HL-60 (cell line): Measurements from ENCODE around the gene ARF4.

Experiments
- DNase-seq, 2 experiments: peaks; one replicate each; pipeline ENCODE4 v3.0.0-alpha.2; 2010 to 2020; ENCODE audit warnings: low read depth in 1 of 2, low spot score in 1 of 2
- H3K27ac ChIP-seq: fragments of 250-450 bp; sonication (Bioruptor Pico); replicated peaks from 2 replicates; pipeline ENCODE4 v1.5.1; 2020; ENCODE audit warnings: mild to moderate bottlenecking, moderate library complexity
- H3K27me3 ChIP-seq: fragments of 250-450 bp; sonication (Bioruptor Pico); 2 replicates; pipeline ENCODE4 v1.5.1; 2021; ENCODE audit warnings: mild to moderate bottlenecking, moderate library complexity; ENCODE audit not compliant: insufficient read depth, poor library complexity, severe bottlenecking
- H3K4me3 ChIP-seq: replicated peaks from 2 replicates; pipeline ENCODE4 v1.5.1; 2011; ENCODE audit warnings: mild to moderate bottlenecking, control low read depth, low read length; ENCODE audit not compliant: insufficient read depth
- GABPA ChIP-seq: IDR thresholded peaks from 2 replicates; pipeline ENCODE4 v1.6.1; 2012; ENCODE audit warnings: low read depth
- POLR2AphosphoS5 ChIP-seq: IDR thresholded peaks from 2 replicates; pipeline ENCODE4 v1.6.1; 2012; ENCODE audit warnings: low read depth
- SPI1 ChIP-seq: IDR thresholded peaks from 2 replicates; pipeline ENCODE4 v1.6.1; 2012; ENCODE audit warnings: low read depth, mild to moderate bottlenecking, borderline replicate concordance
- TF ChIP-seq, protein P1 (sequence below): IDR thresholded peaks from one replicate; pipeline ENCODE4 v1.5.1; 2011; ENCODE audit warnings: low read length, control low read depth, inconsistent platforms; ENCODE audit not compliant: insufficient read depth
- TF ChIP-seq, protein P2 (sequence below): IDR thresholded peaks from 2 replicates; pipeline ENCODE4 v1.6.1; 2012; ENCODE audit warnings: low read depth; ENCODE audit not compliant: insufficient replicate concordance

Gene ARF4

DNA sequence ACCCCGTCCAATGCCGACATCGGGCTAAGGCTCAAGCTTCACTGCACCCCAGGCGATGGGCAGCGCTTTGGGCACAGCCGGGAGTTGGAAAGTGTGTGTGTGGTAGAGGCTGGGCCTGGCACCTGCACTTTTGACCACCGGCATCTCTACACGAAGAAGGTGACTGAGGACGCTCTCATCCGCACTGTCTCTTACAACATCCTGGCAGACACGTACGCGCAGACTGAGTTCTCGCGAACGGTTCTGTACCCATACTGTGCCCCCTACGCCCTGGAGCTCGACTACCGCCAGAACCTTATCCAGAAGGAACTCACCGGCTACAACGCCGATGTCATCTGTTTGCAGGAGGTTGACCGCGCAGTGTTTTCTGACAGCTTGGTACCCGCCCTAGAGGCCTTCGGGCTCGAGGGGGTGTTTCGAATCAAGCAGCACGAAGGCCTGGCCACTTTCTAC, 40.0 kb downstream of the ARF4 start:
- peak overlapping the region; percentile 96 for H3K4me3 ChIP-seq
- H3K27ac ChIP-seq, result peak overlapping the region; percentile 95
- TF ChIP-seq POLR2AphosphoS5 (no peak; the same call in 1 of the 2 replicates), GABPA (no peak), SPI1 (no peak)
- TF ChIP-seq, protein P1, sequence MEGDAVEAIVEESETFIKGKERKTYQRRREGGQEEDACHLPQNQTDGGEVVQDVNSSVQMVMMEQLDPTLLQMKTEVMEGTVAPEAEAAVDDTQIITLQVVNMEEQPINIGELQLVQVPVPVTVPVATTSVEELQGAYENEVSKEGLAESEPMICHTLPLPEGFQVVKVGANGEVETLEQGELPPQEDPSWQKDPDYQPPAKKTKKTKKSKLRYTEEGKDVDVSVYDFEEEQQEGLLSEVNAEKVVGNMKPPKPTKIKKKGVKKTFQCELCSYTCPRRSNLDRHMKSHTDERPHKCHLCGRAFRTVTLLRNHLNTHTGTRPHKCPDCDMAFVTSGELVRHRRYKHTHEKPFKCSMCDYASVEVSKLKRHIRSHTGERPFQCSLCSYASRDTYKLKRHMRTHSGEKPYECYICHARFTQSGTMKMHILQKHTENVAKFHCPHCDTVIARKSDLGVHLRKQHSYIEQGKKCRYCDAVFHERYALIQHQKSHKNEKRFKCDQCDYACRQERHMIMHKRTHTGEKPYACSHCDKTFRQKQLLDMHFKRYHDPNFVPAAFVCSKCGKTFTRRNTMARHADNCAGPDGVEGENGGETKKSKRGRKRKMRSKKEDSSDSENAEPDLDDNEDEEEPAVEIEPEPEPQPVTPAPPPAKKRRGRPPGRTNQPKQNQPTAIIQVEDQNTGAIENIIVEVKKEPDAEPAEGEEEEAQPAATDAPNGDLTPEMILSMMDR, result no peak
- TF ChIP-seq, protein P2, sequence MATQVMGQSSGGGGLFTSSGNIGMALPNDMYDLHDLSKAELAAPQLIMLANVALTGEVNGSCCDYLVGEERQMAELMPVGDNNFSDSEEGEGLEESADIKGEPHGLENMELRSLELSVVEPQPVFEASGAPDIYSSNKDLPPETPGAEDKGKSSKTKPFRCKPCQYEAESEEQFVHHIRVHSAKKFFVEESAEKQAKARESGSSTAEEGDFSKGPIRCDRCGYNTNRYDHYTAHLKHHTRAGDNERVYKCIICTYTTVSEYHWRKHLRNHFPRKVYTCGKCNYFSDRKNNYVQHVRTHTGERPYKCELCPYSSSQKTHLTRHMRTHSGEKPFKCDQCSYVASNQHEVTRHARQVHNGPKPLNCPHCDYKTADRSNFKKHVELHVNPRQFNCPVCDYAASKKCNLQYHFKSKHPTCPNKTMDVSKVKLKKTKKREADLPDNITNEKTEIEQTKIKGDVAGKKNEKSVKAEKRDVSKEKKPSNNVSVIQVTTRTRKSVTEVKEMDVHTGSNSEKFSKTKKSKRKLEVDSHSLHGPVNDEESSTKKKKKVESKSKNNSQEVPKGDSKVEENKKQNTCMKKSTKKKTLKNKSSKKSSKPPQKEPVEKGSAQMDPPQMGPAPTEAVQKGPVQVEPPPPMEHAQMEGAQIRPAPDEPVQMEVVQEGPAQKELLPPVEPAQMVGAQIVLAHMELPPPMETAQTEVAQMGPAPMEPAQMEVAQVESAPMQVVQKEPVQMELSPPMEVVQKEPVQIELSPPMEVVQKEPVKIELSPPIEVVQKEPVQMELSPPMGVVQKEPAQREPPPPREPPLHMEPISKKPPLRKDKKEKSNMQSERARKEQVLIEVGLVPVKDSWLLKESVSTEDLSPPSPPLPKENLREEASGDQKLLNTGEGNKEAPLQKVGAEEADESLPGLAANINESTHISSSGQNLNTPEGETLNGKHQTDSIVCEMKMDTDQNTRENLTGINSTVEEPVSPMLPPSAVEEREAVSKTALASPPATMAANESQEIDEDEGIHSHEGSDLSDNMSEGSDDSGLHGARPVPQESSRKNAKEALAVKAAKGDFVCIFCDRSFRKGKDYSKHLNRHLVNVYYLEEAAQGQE, result no peak
- DNase-seq, result peak in 1 of 2 experiments; percentile 40
- no peaks in the 10 kb centered on the region for H3K27me3 ChIP-seq

DNA sequence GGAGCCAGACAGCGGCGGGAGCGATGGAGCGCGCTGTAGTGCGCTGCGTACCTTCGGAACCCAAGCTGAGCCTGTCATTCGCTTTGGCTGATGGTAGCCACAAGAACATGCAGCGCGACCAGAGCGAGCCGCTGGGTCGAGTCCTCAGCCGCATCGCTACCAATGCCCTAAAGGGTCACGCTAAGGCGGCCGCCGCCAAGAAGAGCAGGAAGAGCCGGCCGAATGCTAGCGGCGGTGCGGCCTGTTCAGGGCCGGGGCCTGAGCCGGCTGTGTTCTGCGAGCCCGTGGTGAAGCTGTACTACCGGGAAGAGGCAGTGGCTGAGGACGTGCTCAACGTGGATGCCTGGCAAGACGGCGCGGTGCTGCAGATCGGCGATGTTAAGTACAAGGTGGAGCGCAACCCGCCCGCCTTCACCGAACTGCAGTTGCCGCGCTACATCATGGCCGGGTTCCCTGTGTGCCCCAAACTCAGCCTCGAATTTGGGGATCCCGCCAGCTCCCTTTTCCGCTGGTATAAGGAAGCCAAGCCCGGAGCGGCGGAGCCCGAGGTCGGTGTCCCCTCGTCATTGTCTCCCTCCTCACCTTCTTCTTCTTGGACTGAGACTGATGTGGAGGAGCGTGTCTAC, 40.6 kb downstream of the ARF4 start:
- no peaks in the 10 kb centered on the region for H3K27me3 ChIP-seq
- TF ChIP-seq POLR2AphosphoS5 (no peak), SPI1 (no peak), GABPA (no peak)
- TF ChIP-seq, protein P2, result no peak
- TF ChIP-seq, protein P1, result no peak
- H3K27ac ChIP-seq, result peak overlapping the region; percentile 95
- peak overlapping the region; percentile 96 for H3K4me3 ChIP-seq
- peak in 1 of 2 experiments; percentile 25 for DNase-seq

DNA sequence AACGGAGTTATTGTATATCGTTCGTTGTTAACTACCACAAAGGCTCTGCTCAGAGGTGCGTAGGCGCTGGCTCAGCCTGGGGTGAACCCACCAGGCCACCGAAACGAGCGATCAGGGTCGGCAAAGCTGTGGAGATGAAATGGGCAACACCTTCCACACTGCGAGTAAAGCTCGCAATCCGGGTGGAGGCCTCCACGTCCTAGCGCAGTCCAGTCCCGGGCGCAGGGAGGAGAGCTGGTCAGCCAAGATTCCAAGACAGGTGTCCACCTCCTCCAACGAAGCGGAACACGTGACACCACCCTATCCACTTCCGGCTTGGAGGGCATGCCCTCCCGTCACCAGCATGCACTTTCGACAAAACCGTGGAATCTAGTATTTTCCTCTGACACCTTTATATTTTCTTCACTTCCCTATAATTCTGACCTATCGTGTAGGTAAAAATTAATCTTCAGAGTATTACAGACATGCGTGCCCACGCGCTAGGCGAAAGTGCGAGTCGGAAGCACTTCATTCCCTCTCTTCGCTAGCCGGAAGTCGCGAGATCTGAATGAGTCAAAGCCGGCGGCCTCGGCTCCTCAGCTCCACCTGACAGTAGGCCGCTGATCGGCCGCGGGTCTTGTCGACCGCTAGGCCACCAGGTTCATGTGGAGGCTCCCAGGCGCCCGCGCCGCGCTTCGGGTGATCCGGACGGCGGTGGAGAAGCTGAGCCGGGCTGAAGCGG, 41.2 kb downstream of the ARF4 start, which contains the start of gene PDE12:
PDE12 (plus strand) TSS at position 537 of the 721 bp plus-strand sequence; CDS start at position 643, 106 bp downstream.
- TF ChIP-seq, protein P2, result peak; percentile 34
- peak; percentile 91 for TF ChIP-seq POLR2AphosphoS5
- TF ChIP-seq, protein P1, result no peak
- TF ChIP-seq GABPA, result peak; percentile 92
- no peak for TF ChIP-seq SPI1

More for the DNA sequence above, 41.2 kb downstream of the ARF4 start, which contains the start of gene PDE12:
- Histone ChIP-seq H3K4me3 (peak within 1 kb of the TSS; percentile 96), H3K27me3 (no peaks in the 10 kb centered on the region), H3K27ac (peak within 1 kb of the TSS; percentile 95)
- peak; percentile 72 to 87 for DNase-seq
